Fibroblast of villous mesenchyme (primary cell): Measurements from ENCODE around the gene FBXO15. TPM values are rescaled to one million over a fixed set of nuclear protein-coding genes. Genes with fewer than 3 reads are reported as not detected.
A peak's percentile ranks its signal among the peaks of the same experiment; 100 is the strongest.

ENCODE experiments used
- DNase-seq: peaks from one replicate; pipeline ENCODE4 v3.0.0-alpha.2; 2010; ENCODE audit warnings: low read depth
- H3K4me3 ChIP-seq: 2 replicates; pipeline ENCODE4 v1.5.1; 2011; ENCODE audit warnings: low read depth, mild to moderate bottlenecking, low read length
- CTCF ChIP-seq: IDR thresholded peaks from 2 replicates; pipeline ENCODE4 v1.5.1; 2012; ENCODE audit warnings: low read depth, mild to moderate bottlenecking, low read length; ENCODE audit not compliant: insufficient read depth
- total RNA-seq: library from RNA; depleted of rRNA; stranded (reverse); fragments of >200 nt; gene quantifications from 2 replicates; pipeline ENCODE4 v1.2.3, GENCODE V29; 2012

Gene FBXO15
- total RNA-seq, 1 donor, result 0.43 TPM

GRCh38 chr18:74123200-74123599, 24.4 kb downstream of the FBXO15 start:
- TF ChIP-seq CTCF, result no peak
- H3K4me3 ChIP-seq, result no peak overlapping the region
- DNase-seq, result no peak

- H3K4me3 ChIP-seq, result no peak overlapping the region
- DNase-seq, result peak; percentile 47
- peak; percentile 76 for TF ChIP-seq CTCF
Observed at GRCh38 chr18:74116633-74117554, 30.7 kb downstream of the FBXO15 start.

GRCh38 chr18:74115046-74115445, 32.6 kb downstream of the FBXO15 start:
- H3K4me3 ChIP-seq, result no peak overlapping the region
- DNase-seq, result peak; percentile 32
- no peak for TF ChIP-seq CTCF

GRCh38 chr18:74114116-74114515, 33.5 kb downstream of the FBXO15 start:
- TF ChIP-seq CTCF, result no peak
- peak; percentile 10 for DNase-seq
- no peak overlapping the region for H3K4me3 ChIP-seq

GRCh38 chr18:74113711-74114110, 33.9 kb downstream of the FBXO15 start:
- H3K4me3 ChIP-seq, result no peak overlapping the region
- no peak for DNase-seq
- TF ChIP-seq CTCF, result no peak

- no peak overlapping the region for H3K4me3 ChIP-seq
- no peak for TF ChIP-seq CTCF
- DNase-seq, result no peak
Observed at GRCh38 chr18:74110976-74111375, 36.7 kb downstream of the FBXO15 start.
